Mucosa of gallbladder (tissue), 1 donor: ENCODE results near the gene SOHLH1. TPM values are rescaled to one million over a fixed set of nuclear protein-coding genes. Genes with fewer than 3 reads are reported as not detected.
A peak's percentile ranks its signal among the peaks of the same experiment; 100 is the strongest.

ENCODE experiments used
- DNase-seq: peaks from one replicate; pipeline ENCODE4 v3.0.0-alpha.2; 2020; ENCODE audit warnings: low spot score
- total RNA-seq: library from RNA; stranded (reverse); gene quantifications from one replicate; pipeline ENCODE4 v1.2.1, GENCODE V29; 2021
- donor health status: DM: no; HTN: no; CAD: no.

The SOHLH1 gene
- total RNA-seq, 1 donor from 2014 or later = not detected

GRCh38 chr9:135703726-135704125 is 4.4 kb upstream of the SOHLH1 start:
- no peak for DNase-seq

- peak; percentile 38 for DNase-seq
Measured at GRCh38 chr9:135701959-135702721, 2.9 kb upstream of the SOHLH1 start, which contains the start of gene KCNT1. KCNT1 (plus strand) TSS chr9:135702185; CDS start chr9:135702259, 74 bp downstream.

GRCh38 chr9:135701067-135701958 is 2.0 kb upstream of the SOHLH1 start:
- DNase-seq = no peak

GRCh38 chr9:135700525-135700924 is 1.2 kb upstream of the SOHLH1 start:
- no peak for DNase-seq

GRCh38 chr9:135698767-135699166 is 514 bp downstream of the SOHLH1 start:
- DNase-seq = no peak

GRCh38 chr9:135698236-135698635 is 1.0 kb downstream of the SOHLH1 start:
- DNase-seq = no peak

- no peak for DNase-seq
Measured at GRCh38 chr9:135697226-135697625, 2.1 kb downstream of the SOHLH1 start.

GRCh38 chr9:135696446-135696845 is 2.8 kb downstream of the SOHLH1 start:
- no peak for DNase-seq

- no peak for DNase-seq
Measured at GRCh38 chr9:135695642-135696041, 3.6 kb downstream of the SOHLH1 start.

GRCh38 chr9:135695036-135695435 is 4.2 kb downstream of the SOHLH1 start:
- DNase-seq = no peak

- no peak for DNase-seq
Measured at GRCh38 chr9:135694414-135694813, 4.9 kb downstream of the SOHLH1 start.

- no peak for DNase-seq
Measured at GRCh38 chr9:135693771-135694170, 5.5 kb downstream of the SOHLH1 start.

GRCh38 chr9:135693265-135693664 is 6.0 kb downstream of the SOHLH1 start:
- no peak for DNase-seq

- DNase-seq = no peak
Measured at GRCh38 chr9:135692410-135692809, 6.9 kb downstream of the SOHLH1 start.

GRCh38 chr9:135690836-135691570 is 8.3 kb downstream of the SOHLH1 start:
- no peak for DNase-seq

GRCh38 chr9:135689011-135689410 is 10.3 kb downstream of the SOHLH1 start:
- no peak for DNase-seq

GRCh38 chr9:135687216-135687615 is 12.1 kb downstream of the SOHLH1 start:
- DNase-seq = no peak

GRCh38 chr9:135684691-135685090 is 14.6 kb downstream of the SOHLH1 start:
- no peak for DNase-seq

- no peak for DNase-seq
Measured at GRCh38 chr9:135683401-135684034, 15.8 kb downstream of the SOHLH1 start.

- no peak for DNase-seq
Measured at GRCh38 chr9:135681161-135681560, 18.1 kb downstream of the SOHLH1 start.

- no peak for DNase-seq
Measured at GRCh38 chr9:135680056-135680455, 19.2 kb downstream of the SOHLH1 start.
